ENCODE data around the gene ZSWIM2.
A peak's percentile ranks its signal among the peaks of the same experiment; 100 is the strongest.
"Not testable (repeated sequence)": the region's sequence is repeated elsewhere in the genome, so short reads cannot be mapped to it uniquely, and the experiment has no call there.

The ZSWIM2 gene, protein sequence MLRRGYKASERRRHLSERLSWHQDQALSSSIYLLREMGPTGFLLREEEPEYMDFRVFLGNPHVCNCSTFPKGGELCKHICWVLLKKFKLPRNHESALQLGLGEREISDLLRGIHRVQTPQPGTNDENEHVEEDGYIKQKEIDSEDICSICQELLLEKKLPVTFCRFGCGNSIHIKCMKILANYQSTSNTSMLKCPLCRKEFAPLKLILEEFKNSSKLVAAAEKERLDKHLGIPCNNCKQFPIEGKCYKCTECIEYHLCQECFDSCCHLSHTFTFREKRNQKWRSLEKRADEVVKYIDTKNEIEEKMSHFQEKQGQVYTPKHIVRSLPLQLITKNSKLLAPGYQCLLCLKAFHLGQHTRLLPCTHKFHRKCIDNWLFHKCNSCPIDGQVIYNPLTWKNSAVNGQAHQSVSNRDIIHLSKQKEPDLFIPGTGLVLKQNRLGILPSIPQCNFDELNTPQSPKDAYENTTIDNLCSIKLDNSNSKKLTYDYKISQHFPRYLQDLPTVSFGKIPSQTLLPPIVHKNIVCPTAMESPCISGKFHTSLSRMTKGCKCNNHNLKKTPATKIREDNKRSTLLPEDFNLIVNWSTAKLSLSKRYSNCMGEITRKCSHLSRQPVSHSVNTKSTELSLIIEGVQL

DNA sequence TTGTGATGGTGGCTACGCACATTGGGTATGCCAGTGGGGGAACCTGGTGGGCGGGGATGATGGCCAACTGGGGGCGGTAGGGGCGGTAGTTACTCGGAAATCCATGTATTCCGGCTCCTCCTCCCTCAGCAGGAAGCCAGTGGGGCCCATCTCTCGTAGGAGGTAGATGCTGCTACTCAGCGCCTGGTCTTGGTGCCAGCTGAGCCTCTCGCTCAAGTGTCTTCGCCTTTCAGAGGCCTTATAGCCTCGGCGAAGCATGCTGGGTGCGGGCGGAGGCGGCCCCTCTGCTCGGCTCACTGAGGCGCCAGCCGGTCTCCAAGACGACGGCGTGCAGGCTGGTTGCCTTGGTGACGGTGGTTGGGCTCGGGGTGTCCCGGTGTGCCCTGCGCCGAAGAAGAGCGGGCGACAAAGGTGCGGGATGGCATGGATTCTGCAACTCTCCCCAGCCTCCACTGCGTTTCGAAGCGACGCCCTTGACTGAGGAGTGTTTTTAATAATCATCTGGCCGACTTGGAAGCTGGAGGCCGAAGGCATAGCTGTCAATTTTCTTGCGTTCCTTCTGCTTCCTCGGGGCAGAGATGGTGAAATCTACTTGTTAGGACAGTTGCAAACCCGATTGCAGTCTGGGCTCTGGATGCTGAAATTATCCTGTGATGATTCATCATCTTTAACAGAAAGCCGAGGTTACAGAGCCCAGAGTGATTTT is at the start of gene ZSWIM2:
TSS of gene ZSWIM2 (minus strand) at position 298 of the 706 bp plus-strand sequence. CDS start at position 258, 40 bp downstream.
- H3K4me3 ChIP-seq (ENCODE audit: low read depth, low read length): peak within 1 kb of the TSS; percentile 57
- DNase-seq (ENCODE audit: low read depth): peak; percentile 90

DNA sequence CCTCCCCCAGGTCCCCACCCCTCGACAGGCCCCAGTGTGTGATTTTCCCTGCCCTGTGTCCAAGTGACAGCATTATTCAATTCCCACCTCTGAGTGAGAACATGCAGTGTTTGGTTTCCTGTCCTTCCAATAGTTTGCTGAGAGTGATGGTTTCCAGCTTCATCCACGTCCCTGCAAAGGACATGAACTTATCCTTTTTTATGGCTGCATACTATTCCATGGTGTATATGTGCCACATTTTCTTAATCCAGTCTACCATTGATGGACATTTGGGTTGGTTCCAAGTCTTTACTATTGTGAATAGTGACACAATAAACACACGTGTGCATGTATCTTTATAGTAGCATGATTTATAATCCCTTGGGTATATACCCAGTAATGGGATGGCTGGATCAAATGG is 47.2 kb upstream of the ZSWIM2 start:
- DNase-seq (ENCODE audit: low read depth); H3K4me3 ChIP-seq (ENCODE audit: low read depth, low read length): not testable (repeated sequence)

DNA sequence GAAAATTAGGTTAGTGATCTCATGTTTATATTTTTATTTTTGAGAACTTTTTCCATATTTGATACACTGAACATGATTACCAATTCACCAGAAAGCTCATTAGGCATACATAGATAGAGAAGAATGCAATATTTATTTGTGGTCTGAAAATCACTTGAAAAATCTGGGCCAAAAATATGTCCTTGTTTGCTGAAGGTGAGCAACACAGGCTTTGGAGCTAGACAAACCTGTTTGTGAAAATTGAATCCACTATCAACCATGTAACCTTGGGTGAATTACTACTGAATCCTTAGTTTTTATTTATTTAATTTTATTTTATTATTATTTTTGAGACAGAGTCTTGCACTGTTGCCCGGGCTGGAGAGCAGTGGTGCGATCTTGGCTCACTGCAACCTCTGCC is 46.5 kb upstream of the ZSWIM2 start:
- no peak for DNase-seq (ENCODE audit: low read depth)
- H3K4me3 ChIP-seq (ENCODE audit: low read depth, low read length): no peak overlapping the region

DNA sequence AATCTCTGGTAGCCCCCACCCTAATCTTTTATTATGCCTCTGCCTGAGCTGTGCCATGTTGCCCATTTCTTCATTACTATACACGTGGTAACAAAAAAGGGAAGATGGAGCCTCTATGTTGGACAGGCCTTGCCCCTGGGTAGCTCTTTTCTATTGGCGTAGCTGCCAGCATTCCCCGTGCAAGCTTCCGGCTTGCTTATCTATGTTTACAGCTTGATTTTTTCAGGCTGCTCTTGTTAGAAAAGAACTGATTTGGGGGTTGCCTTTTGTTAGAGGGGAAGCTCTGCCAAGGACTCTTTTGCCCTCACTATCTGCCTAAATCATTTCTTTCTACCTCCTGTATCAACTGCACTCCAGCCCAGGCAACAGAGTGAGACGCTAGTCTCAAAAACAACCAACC is 45.5 kb upstream of the ZSWIM2 start:
- no peak for DNase-seq (ENCODE audit: low read depth)
- no peak overlapping the region for H3K4me3 ChIP-seq (ENCODE audit: low read depth, low read length)

DNA sequence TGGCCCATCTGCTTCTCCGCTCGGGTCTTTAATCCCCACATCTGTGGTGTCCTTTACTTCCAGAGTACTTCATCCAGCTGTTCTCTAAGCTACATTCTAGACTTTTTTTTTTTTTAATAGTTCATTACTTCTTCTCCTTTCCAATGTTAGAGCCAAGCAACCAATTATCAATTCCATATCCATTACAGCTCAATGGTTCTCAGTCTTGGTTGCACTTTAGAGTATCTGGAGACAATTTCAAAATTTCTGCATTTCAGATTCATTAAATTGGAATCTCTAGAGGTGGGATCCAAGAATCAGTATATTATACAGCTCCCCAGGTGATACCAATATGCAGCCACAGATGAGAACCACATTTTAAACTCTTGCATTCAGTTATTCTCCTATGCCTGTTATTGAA is 43.9 kb upstream of the ZSWIM2 start:
- H3K4me3 ChIP-seq (ENCODE audit: low read depth, low read length): no peak overlapping the region

DNA sequence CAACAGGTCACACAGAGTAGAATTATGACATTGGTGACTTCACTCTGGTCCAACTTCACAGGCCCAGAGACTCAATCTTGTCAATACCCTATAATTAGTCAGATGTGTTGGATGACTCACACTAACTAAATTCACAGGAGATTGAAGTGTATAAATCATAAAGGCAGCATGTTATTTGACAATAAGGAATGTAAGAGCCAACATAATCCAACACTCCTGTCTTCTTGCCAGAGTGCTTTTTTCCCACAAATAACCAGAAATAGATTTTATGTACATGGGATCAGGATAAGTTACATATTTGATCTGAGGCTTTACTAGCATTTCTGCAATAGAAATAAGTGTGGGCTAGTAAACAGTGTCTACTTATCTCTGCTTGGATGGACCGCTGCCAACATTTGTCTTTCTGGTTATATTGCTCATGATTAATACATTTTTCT is 42.2 kb upstream of the ZSWIM2 start:
- no peak overlapping the region for H3K4me3 ChIP-seq (ENCODE audit: low read depth, low read length)
- DNase-seq (ENCODE audit: low read depth): no peak

More for the DNA sequence above, 43.9 kb upstream of the ZSWIM2 start:
- DNase-seq (ENCODE audit: low read depth): no peak

DNA sequence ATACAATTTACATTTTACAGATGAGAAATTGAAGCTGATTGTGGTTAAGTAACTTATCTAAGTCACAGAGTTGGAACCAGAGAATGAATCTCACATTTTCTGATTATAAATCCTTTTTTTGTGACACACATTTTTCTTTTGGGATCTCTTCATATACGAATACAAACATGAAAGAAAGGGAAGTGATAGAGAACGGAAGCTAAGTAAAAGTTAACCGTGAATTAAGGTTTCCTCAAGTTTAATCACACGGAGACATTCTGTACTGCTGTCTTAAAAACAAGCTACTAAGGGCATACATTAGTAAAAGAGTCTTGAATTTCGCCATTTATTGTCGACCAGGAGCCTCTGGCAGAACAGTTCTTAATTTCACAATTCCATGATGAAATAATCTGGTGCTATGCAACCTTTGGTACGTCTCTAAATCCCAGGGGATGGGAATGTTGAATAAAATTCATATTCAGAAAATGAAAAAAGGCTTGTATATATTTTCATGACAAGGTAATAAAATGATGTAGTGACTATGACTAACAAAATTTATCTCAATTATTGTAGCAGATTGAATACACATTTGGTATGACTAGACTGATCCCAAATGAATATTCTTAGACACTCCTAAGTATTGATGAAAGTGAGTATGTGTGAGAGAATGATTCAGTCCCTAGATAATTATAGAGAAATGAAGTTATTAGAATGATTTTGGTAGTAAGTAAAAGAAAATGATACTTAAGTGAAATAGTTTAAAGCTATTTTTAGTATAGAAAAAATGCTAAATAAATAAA is 40.3 kb upstream of the ZSWIM2 start:
- H3K4me3 ChIP-seq (ENCODE audit: low read depth, low read length): no peak overlapping the region
- DNase-seq (ENCODE audit: low read depth): peak; percentile 78

DNA sequence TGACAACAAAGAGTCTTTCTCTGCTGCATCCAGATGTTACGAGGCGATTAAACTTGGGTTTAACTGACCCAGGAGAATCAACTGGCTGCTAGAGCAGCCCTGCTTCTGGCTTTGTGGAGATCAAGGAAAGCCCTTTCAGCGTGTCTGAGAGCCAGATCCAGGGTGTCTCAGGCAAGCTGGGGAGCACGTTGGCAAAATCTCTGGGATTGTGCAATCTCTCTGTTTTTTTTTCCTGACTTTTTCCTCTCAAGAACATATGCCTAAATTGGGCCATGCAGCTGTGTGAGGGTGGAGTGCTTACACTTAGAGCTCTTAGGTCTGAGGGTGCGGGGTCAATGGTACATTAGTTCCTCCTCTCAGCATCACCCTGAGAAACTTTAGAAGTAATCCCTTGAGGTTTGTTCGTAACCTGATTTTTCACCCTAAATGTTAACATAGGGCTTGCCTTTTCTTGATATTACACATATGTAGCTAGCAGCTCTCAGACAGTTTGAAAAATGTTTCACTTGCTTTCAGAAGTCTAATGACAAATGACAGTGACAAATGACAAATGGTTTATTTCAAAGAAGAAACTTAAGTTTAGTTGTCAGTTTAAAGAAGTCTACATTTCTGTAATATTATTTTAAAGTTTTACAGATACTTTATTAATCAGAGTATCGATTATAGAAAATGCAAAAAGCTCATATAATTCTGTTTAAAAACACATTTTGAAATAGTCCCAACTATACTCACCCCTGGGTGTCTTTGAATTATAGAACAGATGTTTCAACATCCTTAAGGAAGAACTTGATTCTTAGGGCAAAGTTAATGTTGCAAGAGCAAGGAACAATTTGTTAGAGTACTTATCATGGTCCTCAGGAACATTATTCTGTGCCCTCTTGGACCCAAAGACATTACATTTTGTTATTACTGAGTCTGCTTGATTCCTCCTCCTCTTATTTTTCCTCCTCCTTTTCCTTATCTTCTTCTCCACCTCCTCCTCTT is 38.4 kb upstream of the ZSWIM2 start:
- no peak overlapping the region for H3K4me3 ChIP-seq (ENCODE audit: low read depth, low read length)
- peak; percentile 89 for DNase-seq (ENCODE audit: low read depth)

DNA sequence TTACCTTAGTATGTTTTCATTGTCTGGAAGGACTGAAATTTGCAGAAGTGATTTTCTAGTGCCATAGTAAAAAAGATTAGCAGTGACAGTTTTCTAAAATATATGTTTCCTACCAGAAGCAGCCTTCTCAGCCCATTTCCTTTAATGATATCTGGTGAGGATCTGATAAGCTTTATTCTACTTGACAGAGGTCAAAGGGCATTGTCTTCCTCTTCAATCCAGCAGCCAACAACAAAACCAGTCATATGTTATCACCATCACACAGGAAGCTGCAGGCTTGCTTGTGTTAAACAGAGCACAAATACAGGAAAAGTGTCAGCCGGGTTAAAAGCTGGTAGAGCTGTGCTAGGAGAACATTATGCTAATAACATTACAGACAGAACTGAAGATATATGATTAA is 35.6 kb upstream of the ZSWIM2 start:
- no peak overlapping the region for H3K4me3 ChIP-seq (ENCODE audit: low read depth, low read length)
- DNase-seq (ENCODE audit: low read depth): no peak

DNA sequence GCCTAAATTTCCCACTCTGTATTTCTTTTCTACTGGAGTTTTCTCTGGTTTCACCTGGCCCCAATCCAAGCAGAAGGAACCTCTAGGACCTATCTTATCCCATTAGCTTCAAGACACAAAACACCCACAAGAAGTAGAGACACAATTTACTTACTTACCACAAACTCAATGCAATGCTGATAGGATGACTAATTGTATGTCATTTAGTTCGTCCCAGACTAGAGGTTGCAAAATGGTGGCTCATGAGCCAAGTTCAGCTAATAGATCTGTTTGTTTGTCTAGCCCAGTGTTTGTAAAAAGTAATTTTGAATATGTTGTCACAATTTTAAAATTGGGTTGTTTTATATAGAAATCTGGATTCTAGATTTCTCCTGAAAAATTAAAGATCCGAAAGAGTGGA is 34.7 kb upstream of the ZSWIM2 start:
- DNase-seq (ENCODE audit: low read depth): no peak
- no peak overlapping the region for H3K4me3 ChIP-seq (ENCODE audit: low read depth, low read length)

DNA sequence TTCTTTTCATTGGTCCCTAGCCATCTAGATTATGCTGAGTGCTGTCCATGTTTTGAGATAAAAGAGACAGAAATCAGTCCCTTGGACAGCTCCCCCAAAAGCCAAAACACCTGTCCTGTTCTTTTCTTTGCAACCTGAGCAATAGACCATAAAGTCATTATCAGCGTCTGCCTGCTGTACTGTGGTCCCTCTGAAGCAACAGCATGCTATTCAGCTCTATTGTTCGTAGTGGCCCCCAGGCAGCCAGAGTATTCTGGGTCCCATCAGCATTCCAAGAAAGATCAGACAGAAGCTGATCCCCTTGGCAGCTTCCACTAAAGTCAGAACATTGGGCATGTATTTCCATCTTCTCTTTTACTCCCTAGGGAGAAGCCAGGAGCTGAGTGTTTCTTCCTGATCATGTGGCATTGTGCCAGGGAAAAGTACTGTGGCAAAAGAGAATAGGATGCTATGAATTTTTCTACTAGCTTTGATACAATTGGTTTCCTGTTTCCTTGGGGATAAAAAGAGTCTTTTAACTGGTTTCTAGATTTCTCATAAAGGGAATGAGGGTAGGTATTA is 33.6 kb upstream of the ZSWIM2 start:
- H3K4me3 ChIP-seq (ENCODE audit: low read depth, low read length): no peak overlapping the region
- no peak for DNase-seq (ENCODE audit: low read depth)

DNA sequence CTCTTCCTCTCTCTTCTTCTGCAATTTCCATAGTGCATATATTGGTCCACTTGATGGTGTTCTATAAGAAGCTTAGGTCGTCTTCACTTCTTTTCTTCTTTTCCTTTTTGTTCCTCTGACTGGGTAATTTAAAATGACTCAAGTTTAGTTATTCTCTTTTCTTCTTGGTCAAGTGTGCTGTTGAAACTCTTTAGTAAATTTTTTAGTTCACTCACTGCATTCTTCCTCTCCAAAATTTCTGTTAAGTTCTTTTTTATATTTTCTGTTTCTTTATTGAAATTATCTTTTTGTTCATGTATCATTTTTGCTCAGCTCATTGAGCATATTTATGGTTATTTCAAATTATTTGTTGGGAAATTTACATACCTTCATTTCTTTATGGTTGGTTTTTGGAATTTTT is 32.7 kb upstream of the ZSWIM2 start:
- DNase-seq (ENCODE audit: low read depth): no peak
- H3K4me3 ChIP-seq (ENCODE audit: low read depth, low read length): no peak overlapping the region

DNA sequence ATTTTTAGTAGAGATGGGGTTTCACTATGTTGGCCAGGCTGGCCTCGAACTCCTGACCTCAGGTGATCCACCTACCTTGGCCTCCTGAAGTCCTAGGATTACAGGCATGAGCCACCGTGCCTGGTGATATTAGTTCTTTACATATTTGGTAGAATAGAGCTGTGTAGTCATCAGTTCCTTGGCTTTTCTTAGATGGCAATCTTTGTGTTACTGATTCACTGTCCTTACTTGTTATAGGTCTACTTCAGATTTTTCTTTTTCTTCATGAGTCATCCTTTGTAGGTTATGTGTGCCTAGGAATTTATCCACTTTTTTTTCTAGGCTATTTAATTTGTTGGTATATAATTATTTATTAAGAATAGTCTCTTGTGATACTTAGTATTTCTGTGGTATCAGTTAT is 30.3 kb upstream of the ZSWIM2 start:
- DNase-seq (ENCODE audit: low read depth): no peak
- no peak overlapping the region for H3K4me3 ChIP-seq (ENCODE audit: low read depth, low read length)

DNA sequence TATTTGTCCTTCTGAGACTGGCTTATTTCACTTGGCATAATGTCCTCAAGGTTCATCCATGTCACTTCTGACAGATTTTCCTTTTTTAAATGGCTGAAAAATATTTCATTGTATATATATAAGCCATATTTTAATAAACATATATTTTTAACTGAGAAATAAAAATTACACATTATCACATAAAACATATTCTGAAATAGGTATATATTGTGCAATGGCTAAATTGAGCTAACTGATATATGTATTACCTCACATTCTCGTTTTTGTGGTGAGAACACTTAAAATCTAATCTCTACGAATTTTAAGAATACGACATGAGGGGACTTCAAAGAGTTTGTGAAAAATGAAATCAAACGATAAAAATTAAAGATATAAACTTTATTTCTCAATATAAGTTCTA is 25.7 kb upstream of the ZSWIM2 start:
- H3K4me3 ChIP-seq (ENCODE audit: low read depth, low read length): no peak overlapping the region
- no peak for DNase-seq (ENCODE audit: low read depth)

DNA sequence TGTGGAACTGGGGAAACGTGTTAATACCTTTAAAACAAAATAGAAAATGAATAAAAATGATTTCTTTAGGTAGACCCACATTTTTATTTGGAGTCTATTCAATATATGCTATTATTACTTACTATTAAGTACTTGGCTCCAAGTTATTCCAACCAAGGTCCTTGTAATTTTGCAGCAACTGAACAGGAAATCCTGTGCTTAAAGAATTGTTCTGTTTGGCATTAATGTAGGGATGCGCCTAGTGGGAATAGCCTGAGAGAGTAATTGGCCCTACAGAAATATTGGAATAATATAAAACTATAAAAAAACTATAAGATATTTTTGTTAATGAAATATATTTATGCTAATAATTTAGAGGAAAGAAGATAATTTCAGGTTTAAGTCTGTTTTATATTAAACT is 22.9 kb upstream of the ZSWIM2 start:
- H3K4me3 ChIP-seq (ENCODE audit: low read depth, low read length): no peak overlapping the region
- no peak for DNase-seq (ENCODE audit: low read depth)

DNA sequence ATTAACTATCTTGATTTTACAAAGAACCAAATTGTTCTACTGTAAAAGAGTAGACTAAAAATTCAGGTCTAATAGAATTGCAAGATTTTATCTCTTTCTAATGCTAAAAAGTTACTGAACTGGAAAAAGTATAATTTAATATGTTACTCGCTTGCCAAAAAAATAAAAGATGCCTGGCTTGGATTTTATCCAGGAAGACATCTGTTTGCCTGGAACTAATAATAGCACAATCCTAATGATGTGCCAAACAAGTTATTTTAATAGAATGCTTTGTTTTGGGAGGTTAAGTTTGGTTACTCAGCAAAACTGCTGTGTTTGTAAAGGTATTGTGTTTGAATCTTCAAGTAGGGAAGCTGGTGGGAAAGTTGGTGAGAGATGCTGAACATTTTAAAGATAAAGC is 19.4 kb upstream of the ZSWIM2 start:
- DNase-seq (ENCODE audit: low read depth): no peak
- no peak overlapping the region for H3K4me3 ChIP-seq (ENCODE audit: low read depth, low read length)

DNA sequence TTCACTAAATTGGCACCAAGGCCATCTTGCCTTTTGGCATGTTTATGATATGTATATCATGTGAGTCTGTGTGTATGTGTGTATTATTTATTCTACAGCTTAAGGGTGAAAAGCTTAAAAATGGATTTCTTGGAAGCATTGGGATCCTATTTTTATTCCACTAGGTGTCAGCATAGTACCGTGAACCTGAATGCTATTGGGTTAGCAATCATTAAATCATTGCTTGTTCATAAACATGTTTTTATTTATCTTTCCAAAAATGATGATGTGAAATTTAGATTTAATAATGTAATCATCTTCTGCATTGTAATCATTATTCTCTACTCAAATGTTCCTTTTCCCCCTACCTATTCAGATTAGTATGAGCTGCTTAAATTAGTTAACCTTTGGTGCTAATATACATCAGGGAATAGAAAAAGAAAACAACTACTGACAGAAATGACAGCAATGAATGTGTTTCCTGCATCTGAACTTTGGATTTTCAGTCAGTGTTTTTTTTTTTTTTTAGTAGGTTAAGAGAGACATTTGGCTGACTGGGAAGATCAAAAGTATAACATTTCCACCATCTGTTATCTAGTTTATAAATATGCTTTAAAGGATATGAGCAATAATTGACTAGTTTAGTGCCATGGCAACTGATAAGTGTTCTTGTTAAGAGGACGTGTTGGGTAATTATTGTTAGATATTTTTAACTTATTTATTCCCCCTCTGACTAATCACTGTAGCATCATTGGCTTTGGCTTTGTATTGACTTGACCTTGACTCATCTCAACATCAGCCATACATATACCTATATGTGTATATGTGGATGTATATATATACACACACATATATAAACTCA is 14.1 kb upstream of the ZSWIM2 start:
- no peak for DNase-seq (ENCODE audit: low read depth)
- no peak overlapping the region for H3K4me3 ChIP-seq (ENCODE audit: low read depth, low read length)
